Fibroblast of the aortic adventitia (primary cell): ENCODE results near the gene RTF2. TPM values are rescaled to one million over a fixed set of nuclear protein-coding genes. Genes with fewer than 3 reads are reported as not detected.

Experiments used
- DNase-seq: peaks from one replicate; pipeline ENCODE4 v3.0.0-alpha.2; 2010; ENCODE audit warnings: low read depth
- H3K4me3 ChIP-seq: 2 replicates; pipeline ENCODE4 v1.5.1; 2011; ENCODE audit warnings: low read depth, mild to moderate bottlenecking, control low read depth, low read length, moderate library complexity
- total RNA-seq: library from RNA; depleted of rRNA; stranded (reverse); fragments of >200 nt; gene quantifications from 2 replicates; pipeline ENCODE4 v1.2.3, GENCODE V29; 2012; ENCODE audit warnings: low replicate concordance
- TF ChIP-seq, protein P1 (sequence below): IDR thresholded peaks from 2 replicates; pipeline ENCODE4 v1.5.1; 2011; ENCODE audit warnings: mild to moderate bottlenecking, low read length, control low read depth, inconsistent platforms; ENCODE audit not compliant: insufficient read depth

RTF2 gene
- total RNA-seq, 1 donor = 61.5 TPM

DNA sequence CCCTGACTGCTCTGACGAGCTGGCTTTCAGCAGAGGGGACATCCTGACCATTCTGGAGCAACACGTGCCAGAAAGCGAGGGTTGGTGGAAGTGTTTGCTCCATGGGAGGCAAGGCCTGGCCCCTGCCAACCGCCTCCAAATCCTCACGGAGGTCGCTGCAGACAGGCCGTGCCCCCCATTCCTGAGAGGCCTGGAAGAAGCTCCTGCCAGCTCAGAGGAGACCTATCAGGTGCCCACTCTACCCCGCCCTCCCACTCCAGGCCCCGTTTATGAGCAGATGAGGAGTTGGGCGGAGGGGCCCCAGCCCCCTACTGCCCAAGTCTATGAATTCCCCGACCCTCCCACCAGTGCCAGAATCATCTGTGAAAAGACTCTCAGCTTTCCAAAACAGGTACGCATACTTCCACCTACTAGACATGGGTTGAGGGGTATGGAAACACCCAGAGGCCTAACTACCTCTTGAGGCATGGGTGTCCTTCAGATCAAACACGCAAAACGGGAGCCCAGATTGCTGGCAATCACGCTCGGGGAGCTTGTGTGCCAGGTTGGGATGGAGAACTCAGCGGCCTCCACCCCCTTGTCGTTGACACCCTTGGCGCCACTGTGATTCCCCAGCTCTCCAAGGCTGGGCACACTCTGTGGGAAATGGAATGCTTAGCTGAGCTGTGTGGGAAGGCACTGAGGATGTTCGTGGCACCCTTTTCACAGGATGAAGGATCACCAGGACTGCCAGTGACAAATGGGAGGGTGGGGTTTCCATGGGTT is 31.0 kb upstream of the RTF2 start:
- TF ChIP-seq, protein P1, sequence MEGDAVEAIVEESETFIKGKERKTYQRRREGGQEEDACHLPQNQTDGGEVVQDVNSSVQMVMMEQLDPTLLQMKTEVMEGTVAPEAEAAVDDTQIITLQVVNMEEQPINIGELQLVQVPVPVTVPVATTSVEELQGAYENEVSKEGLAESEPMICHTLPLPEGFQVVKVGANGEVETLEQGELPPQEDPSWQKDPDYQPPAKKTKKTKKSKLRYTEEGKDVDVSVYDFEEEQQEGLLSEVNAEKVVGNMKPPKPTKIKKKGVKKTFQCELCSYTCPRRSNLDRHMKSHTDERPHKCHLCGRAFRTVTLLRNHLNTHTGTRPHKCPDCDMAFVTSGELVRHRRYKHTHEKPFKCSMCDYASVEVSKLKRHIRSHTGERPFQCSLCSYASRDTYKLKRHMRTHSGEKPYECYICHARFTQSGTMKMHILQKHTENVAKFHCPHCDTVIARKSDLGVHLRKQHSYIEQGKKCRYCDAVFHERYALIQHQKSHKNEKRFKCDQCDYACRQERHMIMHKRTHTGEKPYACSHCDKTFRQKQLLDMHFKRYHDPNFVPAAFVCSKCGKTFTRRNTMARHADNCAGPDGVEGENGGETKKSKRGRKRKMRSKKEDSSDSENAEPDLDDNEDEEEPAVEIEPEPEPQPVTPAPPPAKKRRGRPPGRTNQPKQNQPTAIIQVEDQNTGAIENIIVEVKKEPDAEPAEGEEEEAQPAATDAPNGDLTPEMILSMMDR = no peak
- DNase-seq = no peak
- H3K4me3 ChIP-seq = no peak overlapping the region

DNA sequence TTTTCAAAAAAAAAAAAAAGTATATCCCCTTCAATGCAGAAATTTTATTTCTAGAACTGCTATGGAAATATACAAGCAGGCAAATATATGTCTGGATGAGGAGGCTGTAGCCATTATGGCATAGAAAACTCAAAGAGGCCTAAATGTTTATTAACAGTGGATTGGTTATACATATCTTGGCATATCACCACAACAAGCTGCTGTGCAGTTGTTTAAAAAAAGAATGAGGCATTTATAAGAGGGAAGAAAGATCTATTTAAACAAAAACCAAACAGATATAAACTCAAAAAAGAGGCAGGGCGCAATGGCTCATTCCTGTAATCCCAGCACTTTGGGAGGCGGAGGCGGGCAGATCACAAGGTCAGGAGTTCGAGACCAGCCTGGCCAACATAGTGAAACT is 30.1 kb upstream of the RTF2 start:
- TF ChIP-seq, protein P1 = no peak
- DNase-seq = no peak
- H3K4me3 ChIP-seq = no peak overlapping the region

GRCh38 chr20:56439771-56440291 is 28.6 kb upstream of the RTF2 start:
- TF ChIP-seq, protein P1 = no peak
- H3K4me3 ChIP-seq = no peak overlapping the region
- DNase-seq = peak; percentile 99

GRCh38 chr20:56440346-56441007 is 27.9 kb upstream of the RTF2 start:
- no peak for DNase-seq
- no peak overlapping the region for H3K4me3 ChIP-seq
- TF ChIP-seq, protein P1 = no peak

GRCh38 chr20:56442389-56443365 is 25.8 kb upstream of the RTF2 start:
- peak; percentile 28 for DNase-seq
- TF ChIP-seq, protein P1 = no peak
- H3K4me3 ChIP-seq = no peak overlapping the region
